Muscle of arm (tissue), 12 donors: ENCODE data around the gene VWC2. TPM values are rescaled to one million over a fixed set of nuclear protein-coding genes. Genes with fewer than 3 reads are reported as not detected.

Source experiments
- DNase-seq: peaks from one replicate; pipeline ENCODE4 v3.0.0-alpha.2; 2013
- polyA plus RNA-seq, 12 donors: library from polyadenylated mRNA; unstranded; fragments of 120-200 nt; gene quantifications; one replicate each; pipeline ENCODE4 v1.2.1, GENCODE V29; 2013; ENCODE audit not compliant: insufficient read length in 12 of 12

VWC2 gene
- polyA plus RNA-seq, 12 donors, result 0.04 to 0.39 (median 0.12) TPM; not detected in 2

GRCh38 chr7:49783446-49783845 is 10.0 kb downstream of the VWC2 start:
- DNase-seq, result no peak

- no peak for DNase-seq
Measured at GRCh38 chr7:49787980-49788379, 14.5 kb downstream of the VWC2 start.

GRCh38 chr7:49788455-49789059 is 15.1 kb downstream of the VWC2 start:
- no peak for DNase-seq

GRCh38 chr7:49789736-49790135 is 16.3 kb downstream of the VWC2 start:
- no peak for DNase-seq

- no peak for DNase-seq
Measured at GRCh38 chr7:49790209-49790608, 16.8 kb downstream of the VWC2 start.

- no peak for DNase-seq
Measured at GRCh38 chr7:49791088-49791741, 17.8 kb downstream of the VWC2 start.

- no peak for DNase-seq
Measured at GRCh38 chr7:49797987-49798660, 24.7 kb downstream of the VWC2 start.

- DNase-seq, result no peak
Measured at GRCh38 chr7:49800031-49800430, 26.6 kb downstream of the VWC2 start.

GRCh38 chr7:49802600-49802999 is 29.2 kb downstream of the VWC2 start:
- no peak for DNase-seq

GRCh38 chr7:49803812-49804211 is 30.4 kb downstream of the VWC2 start:
- DNase-seq, result no peak

GRCh38 chr7:49805371-49806007 is 32.1 kb downstream of the VWC2 start:
- DNase-seq, result no peak

GRCh38 chr7:49812534-49812933 is 39.1 kb downstream of the VWC2 start:
- no peak for DNase-seq

GRCh38 chr7:49817279-49817678 is 43.8 kb downstream of the VWC2 start:
- DNase-seq, result no peak

- no peak for DNase-seq
Measured at GRCh38 chr7:49821181-49821580, 47.7 kb downstream of the VWC2 start.

- no peak for DNase-seq
Measured at GRCh38 chr7:49822856-49823255, 49.4 kb downstream of the VWC2 start.

GRCh38 chr7:49823566-49823965 is 50.1 kb downstream of the VWC2 start:
- no peak for DNase-seq

GRCh38 chr7:49839863-49840645 is 66.6 kb downstream of the VWC2 start:
- no peak for DNase-seq

GRCh38 chr7:49840751-49841405 is 67.4 kb downstream of the VWC2 start:
- no peak for DNase-seq

GRCh38 chr7:49845626-49846025 is 72.2 kb downstream of the VWC2 start:
- no peak for DNase-seq

- no peak for DNase-seq
Measured at GRCh38 chr7:49848211-49848841, 74.9 kb downstream of the VWC2 start.
